Gastrocnemius medialis (tissue), 4 donors: ENCODE data around the gene DPPA5.

ENCODE experiments used
- CTCF ChIP-seq, 5 experiments: fragments of 450-650 bp in 3 of 5; fragments of 200-600 bp in 2 of 5; sonication (generic) in 2 of 5; IDR thresholded peaks in 4 of 5; conservative IDR thresholded peaks in 1 of 5; 1 replicate in 4 of 5; 2 replicates in 1 of 5; pipeline ENCODE4 v1.5.1; 2016 to 2019; ENCODE audit warnings: antibody characterized with exemption in 5 of 5, mild to moderate bottlenecking in 3 of 5, moderate library complexity in 3 of 5
- POLR2A ChIP-seq, 2 donors: fragments of 450-650 bp; IDR thresholded peaks; one replicate each; pipeline ENCODE4 v1.6.1; 2017; ENCODE audit warnings: antibody characterized with exemption in 2 of 2, mild to moderate bottlenecking in 2 of 2, moderate library complexity in 2 of 2

- TF ChIP-seq CTCF (IDR thresholded peaks at IDR 0.05 in 4 of 5, conservative IDR thresholded peaks at IDR 0.05 in 1 of 5) (peak in 1 of 5 experiments; percentile 8), POLR2A (IDR thresholded peaks at IDR 0.05) (no peak)
Measured at GRCh38 chr6:73309785-73310502, 44.1 kb downstream of the DPPA5 start.
